ENCODE measurements around the gene SEMA3G.

Gene SEMA3G

GRCh38 chr3:52454938-52455282, 10.0 kb upstream of the SEMA3G start:
- DNase-seq, result no peak

DNA sequence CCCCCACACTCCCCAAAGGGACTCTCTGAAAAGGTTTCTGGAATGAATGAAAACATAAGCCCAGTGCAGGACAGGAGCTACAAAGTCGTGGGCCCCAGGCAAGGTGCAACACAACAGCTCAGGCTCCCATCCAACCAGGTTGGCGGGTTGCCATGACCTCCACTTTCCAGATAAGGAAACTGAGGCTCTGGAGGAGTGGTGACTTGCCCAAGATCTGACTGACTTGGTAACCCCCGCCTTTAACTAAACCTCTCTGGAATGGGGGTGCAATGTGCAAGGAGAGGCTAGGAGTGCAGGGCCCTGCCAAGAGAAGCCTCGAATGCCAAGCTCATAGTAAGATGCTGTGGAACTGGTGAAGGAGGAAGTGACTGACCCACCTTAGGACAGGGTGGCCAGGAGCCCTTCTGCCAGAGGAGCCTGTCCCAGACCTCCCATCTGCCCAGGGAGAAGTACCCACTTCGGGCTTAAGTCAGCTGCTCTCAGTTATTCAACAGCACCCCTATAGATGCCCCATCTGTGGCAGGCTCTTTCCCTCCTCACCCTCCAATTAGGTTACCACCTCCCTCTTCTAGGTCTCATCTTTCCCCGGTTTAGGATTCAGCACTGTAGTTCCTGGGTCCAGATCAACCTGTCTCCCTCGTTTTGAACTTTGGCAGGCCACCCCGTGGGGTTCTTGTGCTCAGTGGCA, 9.5 kb upstream of the SEMA3G start:
- DNase-seq, result peak in 3 of 58 donors; percentile 6 to 25 (median 10)

DNA sequence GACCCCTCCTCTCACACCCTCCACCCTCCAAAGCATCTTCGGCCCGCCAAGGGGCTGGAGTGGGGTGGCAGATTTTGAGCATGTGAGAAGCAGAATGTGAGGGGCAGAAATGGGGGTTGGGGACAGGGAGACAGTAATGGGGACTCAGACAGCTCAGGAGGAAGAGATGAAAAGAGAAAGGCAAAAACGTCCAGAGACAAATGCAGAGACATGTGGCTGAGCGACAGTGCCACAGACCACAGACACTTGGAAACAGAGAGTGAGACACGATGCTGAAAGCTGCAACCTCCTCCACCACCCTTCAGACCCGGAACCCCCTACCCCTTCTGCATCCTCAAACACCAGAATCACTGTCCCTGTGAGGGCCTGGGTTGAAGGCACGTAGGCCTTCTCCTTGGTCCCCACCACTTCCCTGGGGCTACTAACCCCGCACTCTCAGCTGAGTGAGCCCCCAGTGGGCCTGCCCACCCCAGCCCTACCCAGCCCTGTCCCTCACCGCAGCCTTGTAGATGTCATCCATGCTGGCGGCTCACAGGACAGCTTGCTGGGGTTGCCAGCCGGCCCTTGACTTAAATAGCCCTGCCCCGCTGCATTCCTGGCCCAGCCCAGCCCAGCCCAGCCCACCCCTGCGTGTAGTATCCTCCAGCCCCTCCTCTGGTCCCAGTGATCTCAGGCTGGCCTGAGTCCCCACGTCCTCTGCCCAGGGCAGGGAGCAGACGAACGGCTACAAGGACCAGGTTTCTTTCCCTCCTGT, 8.8 kb upstream of the SEMA3G start, which contains the start of gene TNNC1:
Gene TNNC1, minus strand, starts transcription at position 546 of the 754 bp plus-strand sequence. Its CDS starts 26 bp downstream, at position 520.
- DNase-seq, result no peak

- no peak for DNase-seq
These were observed 7.8 kb upstream of the SEMA3G start for GRCh38 chr3:52452570-52453221.

DNA sequence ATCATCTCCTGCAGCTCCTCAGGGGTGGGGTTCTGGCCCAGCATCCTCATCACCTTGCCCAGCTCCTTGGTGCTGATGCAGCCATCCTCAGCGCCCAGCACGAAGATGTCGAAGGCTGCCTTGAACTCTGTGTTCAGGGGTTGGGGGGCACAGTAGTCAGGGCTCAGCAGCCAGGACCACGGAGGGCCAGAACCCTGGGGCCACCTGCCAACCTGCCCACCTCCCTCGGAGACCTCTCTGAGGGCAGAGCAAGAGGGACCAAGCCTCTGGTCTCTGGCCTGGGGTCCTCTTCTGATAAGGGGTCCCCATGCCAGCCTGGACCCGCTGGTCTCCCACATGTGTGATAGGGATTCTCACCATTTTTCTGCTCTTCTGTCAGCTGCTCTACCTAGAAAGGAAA, 7.2 kb upstream of the SEMA3G start:
- no peak for DNase-seq

DNA sequence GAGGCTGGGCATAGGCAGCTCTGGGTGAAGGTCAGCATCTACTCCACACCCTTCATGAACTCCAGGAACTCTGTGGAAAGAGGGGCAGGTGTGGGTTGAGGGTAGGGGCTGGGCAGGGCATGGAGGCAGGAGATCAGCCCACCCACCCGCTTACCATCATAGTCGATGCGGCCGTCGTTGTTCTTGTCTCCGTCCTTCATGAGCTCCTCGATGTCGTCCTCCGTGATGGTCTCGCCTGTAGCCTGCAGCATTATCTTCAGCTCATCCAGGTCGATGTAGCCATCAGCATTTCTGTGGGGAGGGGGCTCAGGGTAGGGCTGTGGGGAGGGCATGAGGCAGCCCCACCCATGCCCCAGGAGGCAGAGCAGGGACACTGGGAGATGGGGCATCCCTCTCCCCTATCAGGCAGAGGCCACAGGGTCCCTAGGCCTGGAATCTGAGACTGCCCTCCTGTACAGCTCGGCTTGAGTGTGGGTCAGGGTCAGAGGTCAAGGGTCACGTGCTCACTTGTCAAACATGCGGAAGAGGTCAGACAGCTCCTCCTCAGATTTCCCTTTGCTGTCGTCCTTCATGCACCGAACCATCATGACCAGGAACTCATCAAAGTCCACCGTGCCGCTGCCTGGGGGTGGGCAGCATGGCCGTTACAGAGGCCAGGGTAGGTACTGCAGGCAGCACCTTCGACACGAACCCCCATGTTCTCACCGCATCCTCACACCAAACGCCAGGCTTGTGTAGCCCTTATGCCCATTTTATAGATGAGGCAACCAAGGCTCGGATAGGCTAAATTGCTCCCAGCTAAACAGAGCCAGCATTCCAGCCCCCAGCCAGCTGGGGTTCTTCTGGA, 6.6 kb upstream of the SEMA3G start:
- DNase-seq, result no peak

DNA sequence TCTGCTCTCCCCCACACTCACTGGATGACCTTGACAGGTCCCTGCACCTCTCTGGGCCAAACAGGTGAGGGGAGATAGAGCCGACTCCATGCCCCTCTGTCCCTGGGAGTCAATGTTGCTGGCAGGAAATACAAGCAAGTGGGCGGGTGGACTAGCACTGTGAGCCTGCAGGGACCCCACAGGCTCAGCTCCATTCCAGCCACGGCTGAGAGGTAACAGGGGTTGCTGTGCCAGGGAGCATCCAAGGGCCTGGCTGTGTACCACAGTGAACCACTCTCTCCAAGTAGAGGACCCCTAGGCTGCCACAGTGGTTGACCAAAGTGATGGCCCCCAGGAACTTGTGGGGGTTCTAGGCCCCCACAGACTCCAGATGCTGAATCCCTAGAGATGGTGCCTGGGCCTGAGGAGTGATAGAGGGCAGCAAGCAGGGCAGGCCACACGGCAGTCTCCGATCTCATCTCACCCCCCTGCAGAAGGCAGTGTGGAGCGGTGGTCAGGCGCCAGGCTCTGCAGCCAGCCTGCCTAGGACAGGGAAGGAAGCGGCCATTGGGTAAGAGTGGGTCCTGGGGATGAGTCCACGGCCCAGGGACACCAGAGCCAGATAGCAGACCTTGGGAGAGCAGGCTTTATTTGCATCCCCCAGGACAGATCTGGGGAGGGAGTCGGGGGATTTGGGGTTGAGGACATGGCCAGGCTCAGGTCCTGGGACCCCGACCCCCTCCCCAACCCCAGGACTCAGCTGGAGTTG, 5.8 kb upstream of the SEMA3G start:
- no peak for DNase-seq

DNA sequence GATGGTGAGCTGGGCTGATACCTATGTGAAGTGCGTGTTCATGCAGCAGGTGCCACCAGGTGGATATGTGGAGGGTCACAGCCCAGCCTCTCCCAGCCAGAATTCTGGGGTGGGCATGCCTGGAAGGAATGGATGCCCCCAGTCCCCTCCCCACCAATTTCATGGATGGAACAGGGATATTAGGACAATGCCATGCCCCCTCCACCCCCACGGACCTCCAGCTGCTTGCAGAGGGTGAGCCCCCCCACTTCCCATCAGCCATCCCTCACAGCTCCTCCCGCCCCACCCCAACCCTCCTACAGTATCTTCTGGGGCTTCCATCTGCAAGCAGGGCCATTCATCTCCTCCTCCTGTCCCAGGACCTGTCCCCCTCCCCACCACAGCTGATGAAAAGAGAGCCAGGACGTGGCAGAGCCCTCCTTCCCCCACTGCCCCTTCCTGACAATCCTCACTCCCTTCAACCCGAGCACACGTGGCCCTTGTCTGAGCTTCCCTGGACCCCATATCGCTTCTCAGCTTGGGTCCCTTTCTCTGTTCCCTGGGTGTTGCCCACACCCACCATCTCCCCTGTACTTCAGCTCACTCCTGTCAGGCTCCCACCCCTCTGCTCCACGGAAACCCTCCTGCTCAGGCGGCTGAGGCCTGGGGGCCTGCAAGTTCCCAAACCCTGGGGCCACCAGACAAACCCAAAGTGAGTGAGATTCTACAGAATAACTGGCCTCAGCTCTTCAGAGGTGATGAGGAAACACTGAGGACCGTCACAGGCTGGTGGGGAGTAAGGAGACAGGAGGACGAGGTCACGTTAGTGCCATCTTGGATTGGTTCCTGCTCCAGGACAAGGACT, 2.8 kb upstream of the SEMA3G start:
- DNase-seq, result no peak

GRCh38 chr3:52446631-52447511, 2.0 kb upstream of the SEMA3G start:
- peak in 38 of 58 donors; percentile 9 to 63 (median 31) for DNase-seq

DNA sequence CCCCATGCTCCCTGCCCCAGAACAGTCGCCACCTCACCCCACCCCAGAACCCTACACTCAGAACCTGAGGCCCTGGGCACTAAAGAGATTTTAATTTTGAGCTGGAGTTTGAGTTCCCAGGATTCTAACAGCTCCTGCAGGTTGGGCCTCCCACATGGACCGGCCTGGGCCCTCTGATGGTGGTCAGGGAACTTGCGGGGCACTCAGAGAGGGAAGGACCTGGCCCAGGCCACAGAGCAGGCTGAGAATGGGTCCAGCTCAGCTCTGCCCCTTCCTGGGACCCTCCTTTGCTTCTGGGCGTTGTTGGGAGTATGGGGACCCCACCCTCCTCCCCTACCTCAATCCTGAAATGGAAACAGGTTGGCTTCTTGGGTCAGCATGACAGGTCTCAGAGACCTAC, 1.1 kb upstream of the SEMA3G start:
- no peak for DNase-seq

GRCh38 chr3:52443791-52444687, 864 bp downstream of the SEMA3G start:
- no peak for DNase-seq

- DNase-seq, result no peak
These were observed 1.7 kb downstream of the SEMA3G start for GRCh38 chr3:52443268-52443610.

GRCh38 chr3:52442409-52443267, 2.3 kb downstream of the SEMA3G start:
- no peak for DNase-seq

DNA sequence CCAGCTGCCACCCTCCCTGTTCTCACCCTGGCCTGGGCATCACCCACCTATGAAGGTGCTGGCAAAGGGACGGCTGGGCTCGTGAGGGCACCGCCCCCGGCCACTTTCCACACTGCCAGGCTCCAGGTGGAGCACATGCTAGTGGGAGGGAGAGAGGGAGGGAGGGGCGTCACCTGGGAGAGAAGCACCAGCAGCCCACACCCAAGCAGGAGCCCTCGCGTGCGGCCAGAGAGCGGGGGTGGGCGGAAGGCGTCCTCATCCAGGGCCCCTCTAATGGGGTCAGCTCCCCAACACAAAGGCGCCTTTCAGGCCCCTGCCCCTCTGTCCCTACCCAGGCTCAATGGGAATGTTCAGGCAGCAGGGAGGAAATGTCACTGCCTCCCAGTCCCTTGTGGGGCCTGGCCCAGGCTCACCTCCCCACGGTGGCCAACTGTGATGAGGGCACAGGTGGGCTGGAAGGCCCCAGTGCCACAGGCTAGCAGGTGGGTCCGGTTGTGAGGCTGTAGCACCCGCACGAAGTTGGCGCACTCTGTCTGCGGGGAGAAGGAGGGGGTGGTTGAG, 3.1 kb downstream of the SEMA3G start:
- DNase-seq, result no peak

GRCh38 chr3:52441091-52441771, 3.7 kb downstream of the SEMA3G start:
- no peak for DNase-seq

GRCh38 chr3:52440671-52441070, 4.2 kb downstream of the SEMA3G start:
- no peak for DNase-seq
